Suprapubic skin (tissue), 3 donors: ENCODE results near the gene C19orf53.

Experiments
- EP300 ChIP-seq: sonication (generic); formaldehyde crosslinking; IDR thresholded peaks from one replicate; pipeline ENCODE4 v1.6.1; 2017; ENCODE audit warnings: antibody characterized with exemption
- TF ChIP-seq, protein P1 (sequence below), 2 donors: fragments of 200-600 bp in 1 of 2; fragments of 450-650 bp in 1 of 2; sonication (generic) in 1 of 2; IDR thresholded peaks; one replicate each; pipeline ENCODE4 v1.5.1; 2016 to 2019; ENCODE audit warnings: antibody characterized with exemption in 2 of 2, mild to moderate bottlenecking in 1 of 2, moderate library complexity in 1 of 2

DNA sequence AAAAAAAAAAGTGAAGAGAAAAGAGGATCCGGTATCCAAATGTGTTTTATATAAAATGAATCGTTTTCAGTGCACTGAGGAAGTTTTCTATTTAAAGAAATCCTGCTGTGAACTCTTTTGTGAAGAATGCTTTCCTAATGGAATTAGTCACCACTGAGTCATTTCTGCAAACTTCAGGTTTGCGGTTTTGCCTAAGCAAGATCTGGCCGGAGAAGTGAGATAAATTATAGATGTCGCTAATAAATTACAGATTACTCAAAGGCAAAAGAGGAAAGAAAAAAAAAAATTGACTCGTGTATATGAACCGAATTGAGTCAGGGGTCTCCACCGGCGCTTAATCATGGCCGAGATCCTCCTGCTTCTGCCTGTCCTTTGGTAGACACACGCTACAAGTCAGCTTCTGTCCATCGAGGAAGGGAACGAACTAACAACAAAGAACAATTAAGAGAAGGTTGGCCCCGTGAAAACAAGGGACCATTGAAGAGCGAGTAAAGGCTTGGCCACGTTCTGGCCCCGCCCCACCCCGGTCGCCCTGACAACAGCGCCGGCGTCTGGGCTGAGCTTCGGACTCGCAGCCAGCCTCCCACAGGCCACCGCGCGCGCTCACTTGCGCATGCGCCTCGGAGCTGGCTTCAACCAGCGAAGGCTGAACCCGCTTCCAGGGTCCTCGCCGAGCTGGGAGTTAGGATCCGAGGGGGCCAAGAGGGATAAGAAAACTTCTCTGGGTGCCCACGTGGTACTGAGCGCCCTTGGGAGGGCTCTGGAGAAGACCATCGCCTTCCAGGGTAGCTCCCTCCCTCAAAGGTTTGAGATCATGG lies 42.9 kb upstream of the C19orf53 start:
- TF ChIP-seq, protein P1, sequence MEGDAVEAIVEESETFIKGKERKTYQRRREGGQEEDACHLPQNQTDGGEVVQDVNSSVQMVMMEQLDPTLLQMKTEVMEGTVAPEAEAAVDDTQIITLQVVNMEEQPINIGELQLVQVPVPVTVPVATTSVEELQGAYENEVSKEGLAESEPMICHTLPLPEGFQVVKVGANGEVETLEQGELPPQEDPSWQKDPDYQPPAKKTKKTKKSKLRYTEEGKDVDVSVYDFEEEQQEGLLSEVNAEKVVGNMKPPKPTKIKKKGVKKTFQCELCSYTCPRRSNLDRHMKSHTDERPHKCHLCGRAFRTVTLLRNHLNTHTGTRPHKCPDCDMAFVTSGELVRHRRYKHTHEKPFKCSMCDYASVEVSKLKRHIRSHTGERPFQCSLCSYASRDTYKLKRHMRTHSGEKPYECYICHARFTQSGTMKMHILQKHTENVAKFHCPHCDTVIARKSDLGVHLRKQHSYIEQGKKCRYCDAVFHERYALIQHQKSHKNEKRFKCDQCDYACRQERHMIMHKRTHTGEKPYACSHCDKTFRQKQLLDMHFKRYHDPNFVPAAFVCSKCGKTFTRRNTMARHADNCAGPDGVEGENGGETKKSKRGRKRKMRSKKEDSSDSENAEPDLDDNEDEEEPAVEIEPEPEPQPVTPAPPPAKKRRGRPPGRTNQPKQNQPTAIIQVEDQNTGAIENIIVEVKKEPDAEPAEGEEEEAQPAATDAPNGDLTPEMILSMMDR (IDR thresholded peaks at IDR 0.05) = no peak
- TF ChIP-seq EP300 = no peak
